ENCODE results near the gene NRG2.

Gene NRG2

DNA sequence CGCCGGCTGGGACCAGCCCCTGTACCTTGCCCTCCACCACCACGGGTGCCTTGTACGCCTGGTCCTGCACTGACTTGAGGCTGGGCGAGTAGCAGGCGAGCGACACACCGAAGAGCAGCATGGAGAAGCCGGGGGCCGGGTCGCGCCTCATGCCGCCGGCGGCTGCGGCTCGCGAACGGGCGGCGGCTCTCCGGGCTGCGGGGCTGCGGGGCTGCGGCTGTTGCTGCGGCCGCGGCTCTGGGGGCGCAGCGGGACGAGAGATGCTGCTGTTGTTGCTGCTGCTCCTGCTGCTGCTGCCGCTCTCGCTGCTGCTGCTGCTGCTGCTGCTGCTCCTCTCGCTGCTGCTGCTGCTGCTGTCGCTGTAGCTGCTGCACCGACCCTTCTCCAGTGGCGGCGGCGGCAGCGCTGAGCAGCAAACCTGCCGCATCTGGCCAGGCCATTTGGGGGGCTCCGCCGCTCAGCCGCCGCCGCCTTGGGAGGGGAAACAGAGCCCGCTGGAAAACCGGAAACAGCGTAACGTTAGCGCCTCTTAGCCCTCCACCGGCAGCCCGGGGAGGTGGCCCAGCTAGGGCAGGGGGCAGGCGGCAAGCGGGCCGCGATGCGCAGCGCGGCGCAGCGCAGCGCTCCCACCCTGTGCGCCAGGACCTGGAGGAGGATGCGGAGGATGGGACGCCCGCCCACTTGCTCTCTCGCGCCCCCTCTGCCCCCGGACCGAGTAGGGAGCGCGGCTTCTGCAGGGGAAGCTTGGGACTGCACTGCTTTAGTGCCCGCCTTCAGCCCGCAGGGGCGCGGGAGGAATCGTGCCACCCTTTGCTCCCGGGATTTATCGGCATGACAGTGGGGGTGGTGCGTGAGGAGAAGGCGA lies at the start of gene NRG2:
TSS of gene NRG2 (minus strand) at position 657 of the 865 bp plus-strand sequence.
- DNase-seq (ENCODE audit: low read depth in 1 of 2, low spot score in 1 of 2): peak; percentile 55 to 74
- no peak for TF ChIP-seq JUND (IDR thresholded peaks at IDR 0.05; ENCODE audit: low read depth)
- in situ Hi-C loops (cut with HindIII; ENCODE audit: low pct_unique_long_range_greater_than_20kb, low sequenced_read_pairs): loop anchor here (25.0 kb wide), 1 partner anchor 119 kb away; no protein-coding TSS in a partner anchor

DNA sequence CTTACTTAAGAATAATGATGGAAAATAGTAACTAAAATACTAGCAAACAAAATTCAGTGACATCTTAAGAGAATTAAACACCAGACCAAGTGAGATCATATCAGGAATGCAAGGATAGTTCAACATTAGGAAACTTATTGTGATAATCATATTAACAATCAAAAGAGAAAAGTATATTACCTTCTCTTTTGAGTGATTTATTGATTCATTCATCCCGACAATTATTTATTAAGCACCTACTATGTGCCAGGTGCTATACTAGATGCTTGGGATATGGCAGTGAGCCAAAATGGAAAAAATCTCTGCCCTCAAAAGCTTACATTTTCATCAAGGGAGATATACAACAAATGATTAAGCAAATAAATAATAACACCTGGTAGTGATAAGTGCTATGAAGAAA lies 47.2 kb upstream of the NRG2 start:
- no peak for DNase-seq (ENCODE audit: low read depth in 1 of 2, low spot score in 1 of 2)
- no peak for TF ChIP-seq JUND (IDR thresholded peaks at IDR 0.05; ENCODE audit: low read depth)
- in situ Hi-C loops (cut with HindIII; ENCODE audit: low pct_unique_long_range_greater_than_20kb, low sequenced_read_pairs): no loop called here

DNA sequence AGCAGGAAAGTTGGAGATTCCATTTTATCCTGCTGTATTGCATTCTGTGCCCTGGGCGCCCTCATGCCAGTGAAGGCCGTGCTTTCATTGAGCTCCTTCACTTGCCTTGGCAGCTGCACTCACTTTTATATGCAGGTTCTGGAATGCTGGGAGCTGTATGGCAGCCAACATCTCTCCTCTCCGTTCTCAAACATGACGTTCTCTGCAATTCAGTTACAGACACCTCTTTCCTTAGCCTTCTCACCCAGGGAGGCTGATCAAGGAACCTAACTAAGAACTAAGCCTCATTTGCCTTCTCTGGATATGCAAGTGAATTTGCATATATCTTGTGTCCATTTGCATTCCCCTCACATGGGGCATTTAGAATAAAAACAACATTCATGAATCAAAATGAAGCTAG lies 41.4 kb upstream of the NRG2 start:
- DNase-seq (ENCODE audit: low read depth in 1 of 2, low spot score in 1 of 2): no peak
- no peak for TF ChIP-seq JUND (IDR thresholded peaks at IDR 0.05; ENCODE audit: low read depth)
- in situ Hi-C loops (cut with HindIII; ENCODE audit: low pct_unique_long_range_greater_than_20kb, low sequenced_read_pairs): no loop called here

DNA sequence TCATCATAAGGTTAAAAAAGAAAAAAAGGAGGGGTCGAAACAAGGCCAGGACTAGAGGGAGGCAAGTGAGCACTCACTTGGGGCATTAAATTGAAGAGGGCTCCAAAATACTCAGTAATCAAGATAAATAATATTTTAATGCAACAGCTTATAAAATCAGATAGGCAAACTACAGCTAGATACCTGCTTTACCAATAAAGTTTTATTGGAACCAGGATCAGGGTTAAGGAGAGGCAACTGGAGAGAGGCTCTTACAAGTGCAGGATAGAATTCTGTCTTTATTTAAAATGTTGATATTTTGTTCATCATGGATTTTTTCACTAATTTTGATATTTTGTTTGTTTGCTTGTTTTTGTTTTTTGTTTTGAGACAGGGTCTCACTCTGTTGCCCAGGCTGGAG lies 40.6 kb upstream of the NRG2 start:
- in situ Hi-C loops (cut with HindIII; ENCODE audit: low pct_unique_long_range_greater_than_20kb, low sequenced_read_pairs): no loop called here
- TF ChIP-seq JUND (IDR thresholded peaks at IDR 0.05; ENCODE audit: low read depth): no peak
- DNase-seq (ENCODE audit: low read depth in 1 of 2, low spot score in 1 of 2): no peak

DNA sequence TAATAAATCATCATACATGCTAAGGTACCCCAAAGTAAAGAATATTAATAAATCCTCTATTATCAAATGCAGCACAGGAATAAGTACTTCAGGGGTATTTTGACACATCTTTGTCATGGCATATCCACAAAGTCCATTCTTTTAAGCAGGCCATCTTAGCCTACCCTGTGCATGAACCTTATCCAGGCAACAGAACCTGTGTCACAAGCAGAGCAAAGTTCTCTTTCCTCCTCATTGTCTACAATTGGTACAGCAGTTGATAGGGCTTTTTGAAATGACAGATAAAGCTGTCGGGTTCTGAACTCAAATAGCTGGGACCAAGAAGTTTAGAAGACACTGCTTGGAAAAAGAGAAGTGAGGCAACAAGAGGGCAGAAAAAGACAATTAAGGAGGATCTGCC lies 40.0 kb upstream of the NRG2 start:
- in situ Hi-C loops (cut with HindIII; ENCODE audit: low pct_unique_long_range_greater_than_20kb, low sequenced_read_pairs): no loop called here
- TF ChIP-seq JUND (IDR thresholded peaks at IDR 0.05; ENCODE audit: low read depth): no peak
- no peak for DNase-seq (ENCODE audit: low read depth in 1 of 2, low spot score in 1 of 2)

DNA sequence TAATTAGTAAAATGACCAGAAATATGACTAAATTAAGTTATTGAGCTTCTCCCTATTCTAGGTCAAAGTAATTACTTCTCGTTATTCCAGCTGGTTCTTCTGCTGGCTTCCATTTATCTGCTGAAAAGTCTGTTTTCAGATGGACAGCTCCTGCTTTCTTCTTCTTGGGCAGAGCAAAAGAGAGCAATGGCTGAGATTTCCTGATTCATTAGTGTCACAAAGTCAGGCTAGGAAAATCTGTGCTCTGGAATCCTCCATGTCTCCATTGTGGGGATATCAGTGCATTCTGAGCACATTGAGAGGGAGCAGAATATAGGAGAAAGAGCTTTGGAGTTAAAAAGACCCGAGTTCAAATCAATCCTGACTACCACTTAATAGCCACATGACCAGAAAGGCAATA lies 33.7 kb upstream of the NRG2 start:
- in situ Hi-C loops (cut with HindIII; ENCODE audit: low pct_unique_long_range_greater_than_20kb, low sequenced_read_pairs): no loop called here
- no peak for TF ChIP-seq JUND (IDR thresholded peaks at IDR 0.05; ENCODE audit: low read depth)
- DNase-seq (ENCODE audit: low read depth in 1 of 2, low spot score in 1 of 2): no peak

DNA sequence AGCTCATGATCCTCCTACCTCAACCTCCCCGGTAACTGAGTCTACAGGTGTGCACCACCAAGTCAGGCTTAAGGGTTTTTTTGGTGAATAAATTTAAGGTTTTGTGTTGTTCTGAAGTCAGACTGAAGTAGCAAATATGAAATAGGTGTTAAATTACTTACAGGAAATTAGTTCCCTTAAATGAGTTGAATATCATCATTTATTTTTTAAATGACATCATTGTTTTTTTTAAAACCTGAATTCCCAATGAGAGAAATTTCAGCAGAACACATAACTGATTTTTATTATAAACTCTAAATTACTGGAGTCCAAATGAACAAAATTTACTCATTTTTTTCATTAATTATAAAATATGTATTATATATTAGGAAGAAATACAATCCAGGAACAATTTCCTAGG lies 33.0 kb upstream of the NRG2 start:
- DNase-seq (ENCODE audit: low read depth in 1 of 2, low spot score in 1 of 2): no peak
- in situ Hi-C loops (cut with HindIII; ENCODE audit: low pct_unique_long_range_greater_than_20kb, low sequenced_read_pairs): no loop called here

DNA sequence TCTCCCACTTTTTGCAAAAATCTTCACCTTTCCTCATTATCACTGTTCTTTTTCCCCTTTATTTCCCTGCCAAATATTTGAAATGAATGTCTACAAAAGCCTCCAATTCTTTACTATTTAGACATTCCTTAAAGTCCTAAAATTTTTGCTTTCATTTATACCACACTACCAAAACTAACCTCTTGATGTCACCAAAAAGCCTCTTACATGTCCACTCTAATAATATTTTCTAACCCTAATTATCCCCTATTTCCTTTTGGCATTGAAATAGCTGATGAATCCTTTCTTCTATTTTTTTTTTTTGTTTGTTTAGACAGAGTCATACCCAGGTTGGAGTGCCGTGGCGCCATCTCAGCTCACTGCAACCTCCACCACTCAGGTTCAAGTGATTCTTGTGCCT lies 32.3 kb upstream of the NRG2 start:
- in situ Hi-C loops (cut with HindIII; ENCODE audit: low pct_unique_long_range_greater_than_20kb, low sequenced_read_pairs): no loop called here
- TF ChIP-seq JUND (IDR thresholded peaks at IDR 0.05; ENCODE audit: low read depth): no peak
- peak in 1 of 2 experiments; percentile 40 for DNase-seq (ENCODE audit: low read depth in 1 of 2, low spot score in 1 of 2)

More for the DNA sequence above, 33.0 kb upstream of the NRG2 start:
- TF ChIP-seq JUND (IDR thresholded peaks at IDR 0.05; ENCODE audit: low read depth): no peak

DNA sequence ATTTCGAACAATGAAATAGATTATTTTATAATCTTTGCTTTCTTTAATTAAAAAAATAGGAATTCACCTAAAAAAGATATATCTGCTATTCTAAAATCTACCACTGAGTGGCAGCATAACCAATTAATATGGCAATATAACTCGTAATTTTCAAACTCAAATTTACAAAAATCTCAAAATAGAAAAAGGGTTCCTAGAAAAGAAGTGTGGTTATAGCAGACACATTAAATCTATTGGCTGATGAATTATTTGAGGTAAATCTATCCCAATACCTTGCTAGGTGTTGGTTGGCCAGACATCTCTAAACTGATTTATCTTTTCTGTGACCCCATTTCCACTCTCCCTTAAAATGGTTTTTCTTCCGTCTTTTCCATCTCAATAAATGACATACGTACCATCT lies 30.2 kb upstream of the NRG2 start:
- no peak for DNase-seq (ENCODE audit: low read depth in 1 of 2, low spot score in 1 of 2)
- in situ Hi-C loops (cut with HindIII; ENCODE audit: low pct_unique_long_range_greater_than_20kb, low sequenced_read_pairs): no loop called here
- no peak for TF ChIP-seq JUND (IDR thresholded peaks at IDR 0.05; ENCODE audit: low read depth)

DNA sequence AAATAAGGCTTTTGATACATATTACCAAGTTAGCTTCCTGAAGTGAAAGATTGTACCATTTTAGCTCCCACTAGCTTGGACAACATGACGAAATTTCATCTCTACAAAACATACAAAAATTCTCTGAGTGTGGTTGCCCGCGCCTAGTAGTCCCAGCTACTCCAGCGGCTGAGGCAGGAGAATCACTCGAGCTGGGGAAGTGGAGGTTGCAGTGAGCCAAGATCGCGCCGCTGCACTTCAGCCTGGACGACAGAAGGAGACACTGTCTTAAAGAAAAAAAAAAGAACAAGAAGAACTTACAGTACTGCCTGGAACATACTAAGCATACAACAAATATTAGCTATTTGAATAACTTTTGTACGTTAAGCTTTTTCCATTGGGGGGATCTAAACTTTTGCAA lies 29.7 kb upstream of the NRG2 start:
- DNase-seq (ENCODE audit: low read depth in 1 of 2, low spot score in 1 of 2): no peak
- no peak for TF ChIP-seq JUND (IDR thresholded peaks at IDR 0.05; ENCODE audit: low read depth)
- in situ Hi-C loops (cut with HindIII; ENCODE audit: low pct_unique_long_range_greater_than_20kb, low sequenced_read_pairs): no loop called here

DNA sequence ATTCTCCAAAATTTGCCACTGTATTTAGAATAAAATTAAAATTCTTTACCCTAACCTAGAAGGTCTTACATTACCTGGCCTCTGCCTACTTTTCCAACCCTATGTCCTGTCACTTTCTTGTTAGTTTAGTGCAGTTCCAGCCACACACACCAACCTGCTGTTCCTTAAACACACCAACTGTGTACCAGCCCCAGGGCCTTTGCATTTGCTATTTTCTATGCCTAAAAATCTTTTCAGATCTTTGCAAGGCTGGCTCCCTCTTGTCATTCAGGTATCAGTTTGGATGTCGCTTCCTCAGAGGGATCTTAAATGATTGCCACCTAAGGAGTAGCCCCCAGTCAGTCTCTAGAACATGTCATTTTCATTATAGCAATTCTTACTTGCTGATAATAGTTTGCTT lies 17.7 kb upstream of the NRG2 start:
- TF ChIP-seq JUND (IDR thresholded peaks at IDR 0.05; ENCODE audit: low read depth): no peak
- no peak for DNase-seq (ENCODE audit: low read depth in 1 of 2, low spot score in 1 of 2)
- in situ Hi-C loops (cut with HindIII; ENCODE audit: low pct_unique_long_range_greater_than_20kb, low sequenced_read_pairs): no loop called here

DNA sequence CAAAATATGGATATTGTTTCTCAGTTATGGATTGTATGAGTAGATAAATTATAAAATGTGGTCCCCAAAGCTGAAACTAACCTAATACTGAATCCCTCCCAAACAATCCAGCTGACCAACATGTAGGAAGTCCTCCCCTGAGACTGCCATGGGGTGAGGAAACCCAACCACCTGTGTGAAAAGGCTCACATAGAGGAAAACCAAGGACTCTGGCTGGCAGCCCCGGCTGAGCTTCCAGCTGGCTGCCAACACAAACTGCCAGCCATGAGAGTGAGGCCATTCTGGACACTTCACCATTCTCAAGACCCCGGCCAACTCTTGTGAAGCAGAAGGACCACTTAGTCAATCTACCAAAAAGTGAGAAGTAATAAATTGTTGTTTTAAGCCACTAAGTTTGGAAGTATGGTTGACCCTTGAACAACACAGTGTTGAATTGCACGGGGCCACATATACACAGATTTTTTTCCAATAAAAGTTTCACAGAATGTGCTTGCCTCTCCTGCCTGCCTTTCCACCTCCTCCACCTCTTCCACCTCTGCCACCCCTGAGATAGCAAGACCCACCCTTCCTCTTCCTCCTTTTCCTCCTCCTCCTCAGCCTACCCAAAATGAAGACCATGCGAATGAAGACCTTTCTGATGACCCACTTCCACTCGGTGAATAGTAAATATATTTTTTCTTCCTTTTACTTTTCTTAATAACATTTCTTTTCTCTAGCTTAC lies 15.3 kb upstream of the NRG2 start:
- no peak for DNase-seq (ENCODE audit: low read depth in 1 of 2, low spot score in 1 of 2)
- in situ Hi-C loops (cut with HindIII; ENCODE audit: low pct_unique_long_range_greater_than_20kb, low sequenced_read_pairs): no loop called here
- no peak for TF ChIP-seq JUND (IDR thresholded peaks at IDR 0.05; ENCODE audit: low read depth)

DNA sequence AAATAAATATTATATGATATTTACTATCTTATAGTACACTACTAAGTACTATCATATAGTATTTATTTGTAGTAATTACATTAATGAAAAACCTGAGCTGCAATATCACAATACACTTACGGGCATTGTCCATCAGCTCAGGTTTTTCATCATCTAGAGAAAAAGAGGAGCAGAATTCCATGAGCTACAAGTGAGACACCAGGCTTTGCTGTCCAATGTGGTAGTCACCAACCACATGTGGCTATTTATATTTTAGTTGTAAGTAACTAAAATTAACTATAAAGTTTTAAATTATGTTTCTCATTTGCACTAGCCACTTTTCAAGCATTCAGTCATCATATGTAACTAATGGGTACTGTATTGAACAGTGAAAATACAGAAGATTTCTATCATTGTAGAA lies 13.8 kb upstream of the NRG2 start:
- in situ Hi-C loops (cut with HindIII; ENCODE audit: low pct_unique_long_range_greater_than_20kb, low sequenced_read_pairs): no loop called here
- no peak for DNase-seq (ENCODE audit: low read depth in 1 of 2, low spot score in 1 of 2)
- TF ChIP-seq JUND (IDR thresholded peaks at IDR 0.05; ENCODE audit: low read depth): no peak
